ENCODE measurements around the gene PRMT1. TPM values are rescaled to one million over a fixed set of nuclear protein-coding genes. Genes with fewer than 3 reads are reported as not detected.

Gene PRMT1
- total RNA-seq, 4 donors from 2014 or later, result 63.8 to 104 (median 78.2) TPM

DNA sequence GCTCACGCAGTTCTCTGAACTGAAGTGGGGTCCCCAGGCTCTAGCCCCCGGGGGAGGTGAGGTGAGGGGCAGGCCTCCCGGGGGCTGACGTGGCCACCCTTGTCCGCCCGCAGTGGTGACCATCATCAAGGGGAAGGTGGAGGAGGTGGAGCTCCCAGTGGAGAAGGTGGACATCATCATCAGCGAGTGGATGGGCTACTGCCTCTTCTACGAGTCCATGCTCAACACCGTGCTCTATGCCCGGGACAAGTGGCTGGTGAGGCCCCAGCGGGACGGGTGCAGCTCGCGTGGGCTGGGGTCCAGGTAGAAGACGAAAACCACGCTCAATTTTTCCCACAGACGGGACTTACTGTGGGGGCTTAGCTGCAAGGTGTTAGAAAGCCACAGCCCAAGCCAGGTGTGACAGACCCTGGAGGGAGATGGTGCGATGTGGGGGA, 6.8 kb downstream of the PRMT1 start:
- TF ChIP-seq, protein P1, sequence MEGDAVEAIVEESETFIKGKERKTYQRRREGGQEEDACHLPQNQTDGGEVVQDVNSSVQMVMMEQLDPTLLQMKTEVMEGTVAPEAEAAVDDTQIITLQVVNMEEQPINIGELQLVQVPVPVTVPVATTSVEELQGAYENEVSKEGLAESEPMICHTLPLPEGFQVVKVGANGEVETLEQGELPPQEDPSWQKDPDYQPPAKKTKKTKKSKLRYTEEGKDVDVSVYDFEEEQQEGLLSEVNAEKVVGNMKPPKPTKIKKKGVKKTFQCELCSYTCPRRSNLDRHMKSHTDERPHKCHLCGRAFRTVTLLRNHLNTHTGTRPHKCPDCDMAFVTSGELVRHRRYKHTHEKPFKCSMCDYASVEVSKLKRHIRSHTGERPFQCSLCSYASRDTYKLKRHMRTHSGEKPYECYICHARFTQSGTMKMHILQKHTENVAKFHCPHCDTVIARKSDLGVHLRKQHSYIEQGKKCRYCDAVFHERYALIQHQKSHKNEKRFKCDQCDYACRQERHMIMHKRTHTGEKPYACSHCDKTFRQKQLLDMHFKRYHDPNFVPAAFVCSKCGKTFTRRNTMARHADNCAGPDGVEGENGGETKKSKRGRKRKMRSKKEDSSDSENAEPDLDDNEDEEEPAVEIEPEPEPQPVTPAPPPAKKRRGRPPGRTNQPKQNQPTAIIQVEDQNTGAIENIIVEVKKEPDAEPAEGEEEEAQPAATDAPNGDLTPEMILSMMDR (IDR thresholded peaks at IDR 0.05; ENCODE audit: low read depth), result no peak

GRCh38 chr19:49684251-49684982, 7.3 kb downstream of the PRMT1 start:
- TF ChIP-seq, protein P1 (IDR thresholded peaks at IDR 0.05; ENCODE audit: low read depth), result no peak

GRCh38 chr19:49684983-49685553, 8.0 kb downstream of the PRMT1 start:
- TF ChIP-seq, protein P1 (IDR thresholded peaks at IDR 0.05; ENCODE audit: low read depth), result no peak

DNA sequence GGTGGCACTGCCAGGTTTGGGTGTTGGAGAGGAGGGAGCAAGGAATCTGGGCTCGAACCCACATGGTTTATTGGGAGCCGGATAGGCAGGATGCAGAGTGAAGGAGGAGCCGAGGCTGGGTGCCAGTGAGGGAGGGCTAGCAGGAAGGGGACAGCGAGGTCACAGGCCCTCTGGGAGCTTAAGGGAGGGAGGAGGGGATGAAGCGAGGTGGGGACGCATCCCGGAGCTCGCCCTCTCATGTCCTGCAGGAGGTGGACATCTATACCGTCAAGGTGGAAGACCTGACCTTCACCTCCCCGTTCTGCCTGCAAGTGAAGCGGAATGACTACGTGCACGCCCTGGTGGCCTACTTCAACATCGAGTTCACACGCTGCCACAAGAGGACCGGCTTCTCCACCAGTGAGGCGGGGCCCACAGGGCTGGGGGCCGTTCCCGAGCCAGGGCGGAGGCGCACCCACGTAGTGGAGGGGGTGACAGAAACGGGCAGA, 8.8 kb downstream of the PRMT1 start:
- TF ChIP-seq, protein P1 (IDR thresholded peaks at IDR 0.05; ENCODE audit: low read depth), result no peak

GRCh38 chr19:49686503-49687088, 9.5 kb downstream of the PRMT1 start:
- TF ChIP-seq, protein P1 (IDR thresholded peaks at IDR 0.05; ENCODE audit: low read depth), result no peak

DNA sequence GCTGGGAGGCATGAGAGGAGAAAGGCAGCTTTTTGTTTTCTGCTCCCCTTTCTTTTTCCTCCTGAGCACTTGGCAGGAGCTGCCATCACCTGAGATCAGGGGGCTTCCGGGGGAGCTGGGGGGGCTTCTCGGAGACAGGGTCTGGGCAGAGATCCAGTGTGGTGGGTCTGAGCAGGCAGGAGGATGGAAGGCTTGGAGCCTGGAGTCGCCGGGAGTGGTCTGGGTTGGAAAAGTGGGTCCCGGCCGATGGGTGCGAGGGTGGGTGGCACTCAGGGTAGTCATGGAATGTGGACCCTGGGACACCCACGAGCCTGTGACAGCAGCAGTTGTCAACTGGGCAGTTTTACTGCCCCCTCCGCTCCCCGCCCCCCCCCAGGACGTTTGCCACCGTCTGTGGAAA, 10.1 kb downstream of the PRMT1 start:
- TF ChIP-seq, protein P1 (IDR thresholded peaks at IDR 0.05; ENCODE audit: low read depth), result no peak

Measured in subcutaneous adipose tissue (tissue), 4 donors.